ENCODE measurements around the gene GPR34.
"Not testable (repeated sequence)": the region's sequence is repeated elsewhere in the genome, so short reads cannot be mapped to it uniquely, and the experiment has no call there.

GPR34 gene

DNA sequence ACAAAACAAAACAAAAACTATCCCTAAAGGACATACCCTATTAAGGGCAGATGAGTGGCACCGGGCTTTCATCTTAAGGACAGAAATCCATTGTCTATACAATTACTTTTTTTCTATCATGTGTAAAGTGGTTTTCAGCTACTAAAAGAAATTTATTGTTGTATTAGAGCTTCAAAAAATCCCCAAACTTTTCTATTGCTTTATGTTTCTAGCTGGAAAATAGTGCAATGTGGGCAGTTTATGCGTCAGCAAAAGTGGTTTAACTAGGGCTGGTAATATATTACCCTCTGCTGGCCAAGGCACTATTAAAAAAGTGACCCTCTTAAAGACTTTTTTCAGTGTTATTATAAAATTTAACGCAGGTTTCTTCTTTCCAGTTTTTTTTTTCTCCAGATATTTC, 19.7 kb downstream of the GPR34 start:
- H3K4me3 ChIP-seq (ENCODE audit: low read depth, low read length), result no peak overlapping the region
- DNase-seq (ENCODE audit: low read depth), result no peak
- TF ChIP-seq, protein P1, sequence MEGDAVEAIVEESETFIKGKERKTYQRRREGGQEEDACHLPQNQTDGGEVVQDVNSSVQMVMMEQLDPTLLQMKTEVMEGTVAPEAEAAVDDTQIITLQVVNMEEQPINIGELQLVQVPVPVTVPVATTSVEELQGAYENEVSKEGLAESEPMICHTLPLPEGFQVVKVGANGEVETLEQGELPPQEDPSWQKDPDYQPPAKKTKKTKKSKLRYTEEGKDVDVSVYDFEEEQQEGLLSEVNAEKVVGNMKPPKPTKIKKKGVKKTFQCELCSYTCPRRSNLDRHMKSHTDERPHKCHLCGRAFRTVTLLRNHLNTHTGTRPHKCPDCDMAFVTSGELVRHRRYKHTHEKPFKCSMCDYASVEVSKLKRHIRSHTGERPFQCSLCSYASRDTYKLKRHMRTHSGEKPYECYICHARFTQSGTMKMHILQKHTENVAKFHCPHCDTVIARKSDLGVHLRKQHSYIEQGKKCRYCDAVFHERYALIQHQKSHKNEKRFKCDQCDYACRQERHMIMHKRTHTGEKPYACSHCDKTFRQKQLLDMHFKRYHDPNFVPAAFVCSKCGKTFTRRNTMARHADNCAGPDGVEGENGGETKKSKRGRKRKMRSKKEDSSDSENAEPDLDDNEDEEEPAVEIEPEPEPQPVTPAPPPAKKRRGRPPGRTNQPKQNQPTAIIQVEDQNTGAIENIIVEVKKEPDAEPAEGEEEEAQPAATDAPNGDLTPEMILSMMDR (IDR thresholded peaks at IDR 0.05; ENCODE audit: low read depth, low read length, missing control alignments), result no peak

DNA sequence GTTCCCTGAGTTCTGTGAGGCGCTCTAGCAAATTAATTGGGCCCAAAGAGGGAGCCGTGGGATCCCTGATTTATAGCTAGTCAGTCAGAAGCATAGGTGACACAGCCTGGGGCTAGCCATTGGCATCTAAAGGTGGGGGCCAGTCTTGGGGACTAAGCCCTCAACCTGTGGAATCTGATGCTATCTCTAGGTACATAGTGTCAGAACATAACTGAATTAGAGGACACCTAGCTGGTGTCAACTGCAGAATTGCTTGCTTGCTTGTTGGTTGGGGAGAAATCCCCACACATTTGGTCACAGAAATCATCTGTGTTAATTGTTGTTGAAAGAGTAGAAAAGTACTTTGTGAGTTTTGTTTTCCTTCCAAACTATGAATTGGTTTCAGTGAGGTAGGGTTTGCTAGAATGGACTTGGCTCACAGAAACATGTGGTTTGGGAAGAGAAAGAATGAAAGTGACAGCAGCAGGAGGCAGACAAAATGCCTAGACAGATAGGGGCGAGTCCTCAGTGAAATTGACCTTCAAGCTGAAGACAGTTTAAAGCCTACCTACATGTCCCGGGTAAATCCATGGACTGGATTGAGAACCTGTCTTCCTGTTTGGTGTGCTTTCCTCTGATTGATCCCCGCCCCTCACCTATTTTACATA, 22.4 kb downstream of the GPR34 start:
- TF ChIP-seq, protein P1 (IDR thresholded peaks at IDR 0.05; ENCODE audit: low read depth, low read length, missing control alignments), result no peak
- H3K4me3 ChIP-seq (ENCODE audit: low read depth, low read length), result no peak overlapping the region
- DNase-seq (ENCODE audit: low read depth), result no peak

DNA sequence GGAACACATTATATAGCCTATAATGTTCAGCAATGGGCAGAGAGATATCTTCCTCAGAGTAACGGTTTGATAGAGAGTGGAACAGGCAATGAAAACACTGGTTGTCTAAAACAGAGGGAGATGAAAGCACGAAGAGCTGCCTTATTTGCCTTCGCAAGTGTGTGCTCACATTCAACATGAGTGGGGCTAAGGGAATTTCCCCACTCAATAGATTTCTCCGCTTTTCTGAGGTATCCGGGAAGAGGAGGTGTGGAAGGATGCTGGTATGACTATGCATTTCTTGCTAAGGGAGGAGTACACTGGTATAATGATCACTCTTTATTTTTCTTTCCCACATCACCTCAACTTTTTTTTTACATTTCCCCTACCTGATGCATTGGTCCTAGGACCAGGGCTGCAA, 27.4 kb downstream of the GPR34 start:
- TF ChIP-seq, protein P1 (IDR thresholded peaks at IDR 0.05; ENCODE audit: low read depth, low read length, missing control alignments), result no peak
- H3K4me3 ChIP-seq (ENCODE audit: low read depth, low read length), result no peak overlapping the region
- no peak for DNase-seq (ENCODE audit: low read depth)

DNA sequence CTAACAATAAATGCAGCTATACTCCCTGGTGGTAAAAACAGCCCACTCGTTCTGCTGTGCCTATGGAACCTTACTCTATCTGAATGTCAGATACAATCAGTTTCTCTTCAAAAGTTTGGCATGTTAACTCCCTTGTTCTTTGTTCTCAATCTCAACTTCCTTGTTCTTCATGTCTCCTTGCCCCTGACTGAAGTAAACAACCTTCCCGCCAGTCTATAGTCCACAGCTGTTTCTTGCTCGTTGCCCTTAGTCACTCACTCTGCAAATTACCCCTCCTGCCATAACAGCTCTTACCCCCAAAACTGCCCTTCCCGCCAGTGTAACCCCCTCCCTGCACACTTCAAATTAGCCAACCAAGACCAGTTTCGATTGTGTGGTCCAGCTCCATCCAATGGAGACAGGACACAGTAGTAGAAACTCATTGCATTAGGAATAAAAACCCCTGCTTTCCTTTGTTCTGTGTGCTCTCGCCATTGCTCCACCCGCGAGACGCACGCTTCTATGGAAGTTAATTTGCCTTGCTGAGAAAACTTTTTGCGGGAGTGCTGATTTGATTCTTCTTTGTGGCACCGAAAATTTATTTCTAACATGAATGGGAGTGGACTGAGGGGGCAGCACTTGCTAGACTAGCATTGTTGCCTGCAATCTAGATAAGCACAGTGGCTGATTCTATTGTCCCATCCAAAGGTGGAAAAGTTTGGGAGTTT, 28.1 kb downstream of the GPR34 start:
- TF ChIP-seq, protein P1 (IDR thresholded peaks at IDR 0.05; ENCODE audit: low read depth, low read length, missing control alignments), result no peak
- no peak overlapping the region for H3K4me3 ChIP-seq (ENCODE audit: low read depth, low read length)
- DNase-seq (ENCODE audit: low read depth), result no peak

DNA sequence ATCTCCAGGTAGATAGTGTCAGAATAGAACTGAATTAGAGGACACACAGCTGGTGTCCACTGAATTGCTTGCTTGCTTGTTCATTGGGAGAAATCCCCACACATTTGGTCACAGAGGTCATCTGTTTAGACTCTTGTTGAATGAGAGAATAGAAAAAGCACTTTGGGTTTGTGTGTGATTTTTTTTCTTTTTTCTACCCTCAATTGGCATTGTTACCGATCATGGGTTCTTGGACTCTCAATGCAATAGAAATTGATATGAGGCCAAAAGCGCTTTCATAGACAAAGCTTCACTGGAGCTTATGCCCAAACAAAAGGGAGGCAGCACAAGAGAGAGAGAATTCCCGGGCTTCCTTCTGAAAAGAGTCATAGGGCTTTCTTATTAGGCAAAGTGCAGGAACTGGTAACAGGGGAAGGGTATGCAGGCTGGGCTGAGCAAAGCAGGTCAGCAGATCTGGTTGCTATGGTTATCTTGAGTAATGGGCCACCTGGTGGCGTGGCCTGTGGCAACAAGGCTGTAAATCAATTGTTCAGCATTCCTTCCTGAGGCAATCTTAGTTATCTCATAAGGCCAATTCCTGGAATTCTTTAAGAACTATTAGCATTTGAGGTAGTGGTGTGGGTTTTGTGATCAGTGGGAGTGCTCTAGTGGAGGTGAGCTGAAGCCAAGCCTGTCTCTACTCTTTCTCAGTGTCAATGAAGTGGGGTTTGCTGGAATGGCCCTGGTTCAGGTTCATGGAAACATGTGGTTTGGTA, 29.9 kb downstream of the GPR34 start:
- H3K4me3 ChIP-seq (ENCODE audit: low read depth, low read length), result no peak overlapping the region
- TF ChIP-seq, protein P1 (IDR thresholded peaks at IDR 0.05; ENCODE audit: low read depth, low read length, missing control alignments), result no peak
- DNase-seq (ENCODE audit: low read depth), result no peak

DNA sequence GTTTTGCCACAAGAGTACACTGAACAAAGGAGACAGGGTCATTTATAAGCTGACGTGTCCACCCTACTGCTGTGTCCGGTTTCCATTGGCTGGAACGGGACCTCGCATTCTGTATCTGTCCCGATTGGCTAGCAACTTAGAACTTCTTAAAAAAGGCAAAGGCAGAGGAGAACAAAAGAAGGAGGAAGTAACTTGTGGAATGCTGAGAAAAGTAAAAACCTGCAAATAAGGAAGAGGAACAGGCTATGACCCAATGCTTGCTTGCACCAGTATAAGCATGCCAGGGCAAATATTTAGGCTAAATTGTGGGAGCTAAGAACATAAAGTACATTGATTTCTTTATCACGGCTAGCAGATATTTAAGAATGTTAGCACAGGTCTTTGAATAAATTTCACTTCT, 30.8 kb downstream of the GPR34 start:
- H3K4me3 ChIP-seq (ENCODE audit: low read depth, low read length); DNase-seq (ENCODE audit: low read depth): not testable (repeated sequence)

DNA sequence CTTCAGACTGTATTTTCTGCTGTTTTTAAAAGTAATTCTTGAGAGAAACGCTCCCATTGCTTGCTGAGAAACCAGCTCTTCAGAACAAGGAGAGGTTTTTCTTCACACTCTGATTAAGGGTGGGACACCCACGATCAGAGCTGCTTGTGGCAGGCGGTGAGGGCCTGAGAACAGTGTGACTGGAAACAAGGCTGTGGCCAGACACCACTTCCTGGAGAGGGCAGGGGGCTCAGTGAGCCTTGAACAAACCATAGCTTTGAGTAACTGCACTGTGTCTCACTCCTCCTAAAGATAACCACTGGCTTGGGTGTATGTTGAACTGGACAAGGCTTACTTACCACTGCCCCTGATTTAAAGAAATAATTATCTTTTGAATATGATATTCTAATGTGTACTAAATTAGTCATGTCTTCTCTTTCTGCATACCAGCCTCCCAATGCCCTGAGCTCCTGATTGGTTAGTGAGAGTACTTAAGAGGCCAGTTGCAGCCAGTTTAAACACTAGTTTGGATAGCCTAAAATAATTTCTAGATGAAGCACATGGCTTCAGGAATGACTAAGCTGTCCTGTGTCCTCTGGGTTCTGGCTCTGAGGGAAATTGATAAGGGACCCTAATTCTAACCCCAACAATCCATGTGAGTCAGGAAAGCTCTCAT, 31.5 kb downstream of the GPR34 start:
- TF ChIP-seq, protein P1 (IDR thresholded peaks at IDR 0.05; ENCODE audit: low read depth, low read length, missing control alignments), result no peak
- DNase-seq (ENCODE audit: low read depth), result peak; percentile 36
- H3K4me3 ChIP-seq (ENCODE audit: low read depth, low read length), result no peak overlapping the region
